ENCODE results near the gene CD58. TPM values are rescaled to one million over a fixed set of nuclear protein-coding genes. Genes with fewer than 3 reads are reported as not detected.

Gene CD58
- total RNA-seq, 1 experiment from 2014 or later, result 5.3 TPM

DNA sequence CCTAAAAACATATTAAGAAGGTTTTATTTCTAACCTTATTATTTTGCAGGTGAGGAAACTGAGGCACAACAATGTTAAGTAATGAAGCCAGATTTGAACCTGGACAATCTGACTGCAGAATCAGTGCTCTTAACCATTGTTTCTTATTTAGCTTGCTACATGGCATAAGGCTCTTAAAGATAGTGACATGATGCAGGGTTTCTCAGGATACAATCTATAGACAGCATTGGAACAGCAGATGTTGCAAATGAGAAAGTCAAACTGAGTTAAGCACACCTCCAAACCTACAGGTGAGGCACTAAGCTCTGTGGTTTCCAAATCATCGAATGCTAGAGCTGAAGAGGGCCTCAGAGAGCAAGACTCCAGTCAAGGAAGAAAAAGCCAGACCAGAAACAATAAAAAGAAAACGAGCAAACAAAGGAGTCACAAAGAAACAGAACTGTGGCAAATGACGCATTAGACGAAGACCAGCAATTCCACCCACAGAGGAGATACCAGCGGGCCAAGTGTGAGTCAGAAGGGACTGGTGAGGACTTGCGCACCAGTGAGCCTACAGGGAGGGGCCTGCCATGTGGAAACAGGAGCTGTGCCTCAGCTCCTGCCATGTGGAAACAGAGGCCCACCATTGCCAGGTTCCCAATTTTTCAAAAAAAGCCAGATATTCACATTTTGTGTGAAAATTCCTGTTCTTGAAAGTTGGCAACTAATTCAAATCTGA, 14.4 kb downstream of the CD58 start:
- no peak overlapping the region for H3K27ac Mint-ChIP-seq
- peaks cover 11% of the 10 kb centered on the region for H3K4me1 Mint-ChIP-seq
- H3K4me3 Mint-ChIP-seq, result no peak overlapping the region
- ATAC-seq (no peak), DNase-seq (ENCODE audit: low spot score) (no peak)
- ChIA-PET POLR2A (no interaction called here), CTCF (interaction anchor here (0.7 to 1.9 kb wide), 3 partner anchors 18 to 850 kb away, joined by 3 to 6 read pairs (median 3); no protein-coding TSS in a partner anchor)
- TF ChIP-seq ZBTB21 (CRISPR knock-in tag; IDR thresholded peaks at IDR 0.05; ENCODE audit: borderline replicate concordance) (no peak), IRF2 (CRISPR knock-in tag; IDR thresholded peaks at IDR 0.05; ENCODE audit: borderline replicate concordance, low read depth) (no peak), TEAD4 (CRISPR knock-in tag; IDR thresholded peaks at IDR 0.05) (no peak), ZNF416 (CRISPR knock-in tag; IDR thresholded peaks at IDR 0.05) (no peak), NR2C2 (CRISPR knock-in tag; IDR thresholded peaks at IDR 0.05) (no peak), ZNF396 (CRISPR knock-in tag; IDR thresholded peaks at IDR 0.05; ENCODE audit: borderline replicate concordance) (no peak)
- no peaks in the 10 kb centered on the region for H3K9me3 Mint-ChIP-seq
- H3K36me3 Mint-ChIP-seq, result no peaks in the 10 kb centered on the region
- H3K27me3 Mint-ChIP-seq (ENCODE audit: low read depth), result no peaks in the 10 kb centered on the region

DNA sequence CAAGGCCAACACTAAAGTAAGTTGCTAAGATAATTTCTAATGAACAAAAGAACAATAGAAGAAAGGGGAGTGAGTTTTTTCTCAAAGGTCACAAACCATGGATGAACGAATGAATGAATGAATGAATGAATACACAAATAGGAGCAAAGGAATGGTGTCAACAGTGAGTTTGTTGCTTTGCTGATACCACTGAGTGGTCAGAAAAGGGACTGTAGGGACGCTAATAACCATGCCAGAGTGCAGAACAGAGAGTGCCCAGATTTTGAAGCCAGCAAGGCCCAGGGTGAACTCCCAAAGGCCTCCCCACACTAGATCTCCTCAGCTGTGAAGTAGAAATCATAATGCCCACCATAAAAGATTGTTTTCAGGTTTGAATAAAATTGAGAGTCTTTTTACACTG, 15.9 kb downstream of the CD58 start:
- CTCF ChIA-PET, result no interaction called here
- POLR2A ChIA-PET, result no interaction called here
- Mint-ChIP-seq H3K4me3 (no peak overlapping the region), H3K9me3 (no peaks in the 10 kb centered on the region), H3K27ac (no peak overlapping the region), H3K36me3 (no peaks in the 10 kb centered on the region), H3K4me1 (peaks cover 11% of the 10 kb centered on the region), H3K27me3 (ENCODE audit: low read depth) (peaks cover 2% of the 10 kb centered on the region; the same call in 1 of the 2 replicates)
- TF ChIP-seq ZNF423 (CRISPR knock-in tag; IDR thresholded peaks at IDR 0.05), result no peak
- DNase-seq (ENCODE audit: low spot score) (no peak), ATAC-seq (no peak)

DNA sequence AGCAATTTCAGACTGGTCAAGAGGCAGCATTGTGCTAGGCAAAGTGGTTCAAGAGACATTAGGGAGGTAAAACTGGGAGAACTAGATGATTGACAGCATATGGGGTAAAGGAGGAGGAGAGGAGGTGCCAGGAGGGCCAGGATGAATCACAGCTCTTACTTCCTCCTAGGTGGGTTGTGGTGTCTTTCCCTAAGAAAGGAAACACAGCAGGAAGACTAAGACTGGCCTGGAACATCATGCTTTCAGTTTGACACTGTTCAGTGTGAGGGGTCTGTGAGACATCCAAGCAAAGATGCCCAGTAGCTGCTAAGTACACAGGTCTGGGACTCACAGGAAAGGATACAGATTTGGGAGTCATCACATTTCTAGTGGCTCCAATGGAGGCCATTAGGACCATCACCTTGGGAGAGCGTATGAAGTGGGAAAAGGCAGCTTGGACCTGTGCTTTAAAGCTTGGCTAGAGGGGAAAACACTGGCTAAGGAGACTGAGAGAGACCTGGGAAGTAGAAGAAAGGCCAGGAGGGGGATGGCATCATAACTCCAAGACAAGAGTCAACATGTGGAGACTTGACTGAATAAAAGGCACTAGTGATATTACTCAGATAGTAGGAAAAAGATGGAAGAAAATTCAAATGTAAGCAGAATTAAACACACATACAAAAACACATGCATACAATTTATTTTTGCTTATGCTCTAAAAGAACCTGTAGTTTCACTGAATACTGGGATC, 17.3 kb downstream of the CD58 start:
- Mint-ChIP-seq H3K9me3 (no peaks in the 10 kb centered on the region), H3K4me1 (peaks cover 11% of the 10 kb centered on the region), H3K27ac (no peak overlapping the region), H3K27me3 (ENCODE audit: low read depth) (peaks cover 2% of the 10 kb centered on the region), H3K36me3 (no peaks in the 10 kb centered on the region), H3K4me3 (no peak overlapping the region)
- ChIA-PET POLR2A (no interaction called here), CTCF (interaction anchor here (0.8 to 1.3 kb wide), 2 partner anchors 43 to 414 kb away, joined by 3 read pairs; no protein-coding TSS in a partner anchor)
- no peak for DNase-seq (ENCODE audit: low spot score)
- ATAC-seq, result peak; percentile 83
- TF ChIP-seq MYBL2 (CRISPR knock-in tag; IDR thresholded peaks at IDR 0.05) (no peak), KAT7 (CRISPR knock-in tag; IDR thresholded peaks at IDR 0.05; ENCODE audit: borderline replicate concordance) (no peak), HMGA2 (CRISPR knock-in tag; IDR thresholded peaks at IDR 0.05) (no peak), ZNF121 (CRISPR knock-in tag; IDR thresholded peaks at IDR 0.05) (0 out of 2 replicates have a peak, but pooled peaks have one; percentile 3), NR1H2 (CRISPR knock-in tag; IDR thresholded peaks at IDR 0.05) (no peak), JUN (CRISPR knock-in tag; IDR thresholded peaks at IDR 0.05) (no peak)
- TF ChIP-seq, protein P1, sequence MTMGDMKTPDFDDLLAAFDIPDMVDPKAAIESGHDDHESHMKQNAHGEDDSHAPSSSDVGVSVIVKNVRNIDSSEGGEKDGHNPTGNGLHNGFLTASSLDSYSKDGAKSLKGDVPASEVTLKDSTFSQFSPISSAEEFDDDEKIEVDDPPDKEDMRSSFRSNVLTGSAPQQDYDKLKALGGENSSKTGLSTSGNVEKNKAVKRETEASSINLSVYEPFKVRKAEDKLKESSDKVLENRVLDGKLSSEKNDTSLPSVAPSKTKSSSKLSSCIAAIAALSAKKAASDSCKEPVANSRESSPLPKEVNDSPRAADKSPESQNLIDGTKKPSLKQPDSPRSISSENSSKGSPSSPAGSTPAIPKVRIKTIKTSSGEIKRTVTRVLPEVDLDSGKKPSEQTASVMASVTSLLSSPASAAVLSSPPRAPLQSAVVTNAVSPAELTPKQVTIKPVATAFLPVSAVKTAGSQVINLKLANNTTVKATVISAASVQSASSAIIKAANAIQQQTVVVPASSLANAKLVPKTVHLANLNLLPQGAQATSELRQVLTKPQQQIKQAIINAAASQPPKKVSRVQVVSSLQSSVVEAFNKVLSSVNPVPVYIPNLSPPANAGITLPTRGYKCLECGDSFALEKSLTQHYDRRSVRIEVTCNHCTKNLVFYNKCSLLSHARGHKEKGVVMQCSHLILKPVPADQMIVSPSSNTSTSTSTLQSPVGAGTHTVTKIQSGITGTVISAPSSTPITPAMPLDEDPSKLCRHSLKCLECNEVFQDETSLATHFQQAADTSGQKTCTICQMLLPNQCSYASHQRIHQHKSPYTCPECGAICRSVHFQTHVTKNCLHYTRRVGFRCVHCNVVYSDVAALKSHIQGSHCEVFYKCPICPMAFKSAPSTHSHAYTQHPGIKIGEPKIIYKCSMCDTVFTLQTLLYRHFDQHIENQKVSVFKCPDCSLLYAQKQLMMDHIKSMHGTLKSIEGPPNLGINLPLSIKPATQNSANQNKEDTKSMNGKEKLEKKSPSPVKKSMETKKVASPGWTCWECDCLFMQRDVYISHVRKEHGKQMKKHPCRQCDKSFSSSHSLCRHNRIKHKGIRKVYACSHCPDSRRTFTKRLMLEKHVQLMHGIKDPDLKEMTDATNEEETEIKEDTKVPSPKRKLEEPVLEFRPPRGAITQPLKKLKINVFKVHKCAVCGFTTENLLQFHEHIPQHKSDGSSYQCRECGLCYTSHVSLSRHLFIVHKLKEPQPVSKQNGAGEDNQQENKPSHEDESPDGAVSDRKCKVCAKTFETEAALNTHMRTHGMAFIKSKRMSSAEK (CRISPR knock-in tag; IDR thresholded peaks at IDR 0.05; ENCODE audit: borderline replicate concordance), result no peak
- TF ChIP-seq, protein P2, sequence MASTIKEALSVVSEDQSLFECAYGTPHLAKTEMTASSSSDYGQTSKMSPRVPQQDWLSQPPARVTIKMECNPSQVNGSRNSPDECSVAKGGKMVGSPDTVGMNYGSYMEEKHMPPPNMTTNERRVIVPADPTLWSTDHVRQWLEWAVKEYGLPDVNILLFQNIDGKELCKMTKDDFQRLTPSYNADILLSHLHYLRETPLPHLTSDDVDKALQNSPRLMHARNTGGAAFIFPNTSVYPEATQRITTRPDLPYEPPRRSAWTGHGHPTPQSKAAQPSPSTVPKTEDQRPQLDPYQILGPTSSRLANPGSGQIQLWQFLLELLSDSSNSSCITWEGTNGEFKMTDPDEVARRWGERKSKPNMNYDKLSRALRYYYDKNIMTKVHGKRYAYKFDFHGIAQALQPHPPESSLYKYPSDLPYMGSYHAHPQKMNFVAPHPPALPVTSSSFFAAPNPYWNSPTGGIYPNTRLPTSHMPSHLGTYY (CRISPR knock-in tag; IDR thresholded peaks at IDR 0.05), result no peak
